Mesangial cell (primary cell): ENCODE measurements around the gene CXCR4. TPM values are rescaled to one million over a fixed set of nuclear protein-coding genes. Genes with fewer than 3 reads are reported as not detected.

Experiments used
- total RNA-seq: library from RNA; depleted of rRNA; stranded (reverse); fragments of >200 nt; gene quantifications from 2 replicates; pipeline ENCODE4 v1.2.3, GENCODE V29; 2015

CXCR4 gene
- total RNA-seq: not detected in 2 replicates

GRCh38 chr2:136117909-136118818, at the start of gene CXCR4:
CXCR4 (minus strand) TSS chr2:136118149; CDS start chr2:136118060, 89 bp downstream.

Other genes with a start within 250 kb of the CXCR4 start
- gene MCM6, start 241.7 kb downstream of the CXCR4 start, total RNA-seq: 16.4 and 45.5 TPM in 2 replicates
- 34.2 and 42.0 TPM in 2 replicates for gene DARS1, start 132.5 kb downstream of the CXCR4 start, total RNA-seq